RPMI7951 (cell line): ENCODE data around the gene UBE2Q1. TPM values are rescaled to one million over a fixed set of nuclear protein-coding genes. Genes with fewer than 3 reads are reported as not detected.
"Not testable (repeated sequence)": the region's sequence is repeated elsewhere in the genome, so short reads cannot be mapped to it uniquely, and the experiment has no call there.

ENCODE experiments used
- DNase-seq: peaks from one replicate; pipeline ENCODE4 v3.0.0-alpha.2; 2012; ENCODE audit warnings: low read depth
- total RNA-seq: library from RNA; depleted of rRNA; stranded (reverse); fragments of >200 nt; shearing (Covaris generic); gene quantifications from 2 replicates; pipeline ENCODE4 v1.2.3, GENCODE V29; 2014

The UBE2Q1 gene
- total RNA-seq, 1 experiment from 2014 or later: 24.2 TPM

DNA sequence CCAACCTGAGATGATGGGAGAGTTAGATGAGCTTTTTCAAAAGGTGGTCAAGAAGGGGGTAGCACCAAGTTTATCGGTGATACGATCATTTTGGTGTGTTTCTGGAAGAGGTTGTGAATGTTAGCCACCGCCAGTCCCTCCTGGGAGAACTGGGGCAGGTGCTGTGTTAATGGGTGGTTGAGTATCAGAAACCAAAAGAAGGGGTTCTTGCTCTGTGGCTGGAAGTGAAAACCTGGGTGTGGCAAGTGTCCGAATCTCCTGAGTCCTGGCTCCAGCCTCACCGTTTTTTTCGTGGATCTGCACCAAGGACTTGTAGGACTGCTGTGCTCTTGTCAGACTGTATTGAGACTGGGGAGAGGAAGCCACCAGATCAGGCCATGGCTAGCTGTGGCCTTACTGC is 7.8 kb downstream of the UBE2Q1 start:
- DNase-seq: no peak

DNA sequence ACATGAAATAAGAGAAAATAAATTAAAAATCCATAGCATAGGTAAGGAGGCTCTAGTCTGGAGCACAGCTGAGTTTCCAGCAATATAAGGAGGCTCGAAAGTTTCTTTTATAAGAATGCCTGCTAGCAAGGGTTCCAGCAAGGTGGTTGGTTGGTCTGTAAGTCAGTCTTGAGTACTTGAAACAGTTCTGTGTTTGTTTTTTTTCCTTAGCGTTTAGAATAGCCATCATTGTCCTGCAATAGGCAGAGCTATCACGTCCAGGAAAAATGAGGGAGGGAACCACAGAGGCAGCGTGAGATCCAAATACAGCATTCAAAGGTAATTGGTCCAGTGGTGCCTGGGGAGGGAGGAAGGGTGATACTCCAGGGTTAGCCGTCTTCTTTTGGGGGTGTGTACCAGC is 8.4 kb downstream of the UBE2Q1 start:
- no peak for DNase-seq

- no peak for DNase-seq
Observed at GRCh38 chr1:154549202-154549770, 9.2 kb downstream of the UBE2Q1 start.

DNA sequence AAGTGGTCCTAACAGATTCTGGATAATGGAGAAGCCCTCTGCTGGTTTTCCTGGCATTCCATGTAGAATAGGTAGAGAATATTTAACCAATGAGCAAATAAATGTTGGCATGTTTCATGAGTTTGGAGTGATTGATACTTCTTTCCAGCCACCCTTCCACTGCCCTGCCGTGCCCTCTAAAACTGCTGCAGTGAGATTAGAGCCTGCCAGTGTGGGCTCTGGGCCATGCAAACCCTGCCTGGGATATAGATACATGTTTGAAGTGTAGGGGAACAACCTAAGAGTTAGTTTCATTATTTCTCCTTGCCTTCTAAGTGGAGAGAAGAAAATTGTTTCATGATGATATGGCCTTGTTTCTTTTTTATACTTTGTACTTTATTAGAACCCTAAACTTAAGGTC is 10.4 kb downstream of the UBE2Q1 start:
- DNase-seq: no peak

- DNase-seq: no peak
Observed at GRCh38 chr1:154547105-154547732, 11.2 kb downstream of the UBE2Q1 start.

GRCh38 chr1:154546264-154547063 is 12.0 kb downstream of the UBE2Q1 start:
- DNase-seq: peak; percentile 40

DNA sequence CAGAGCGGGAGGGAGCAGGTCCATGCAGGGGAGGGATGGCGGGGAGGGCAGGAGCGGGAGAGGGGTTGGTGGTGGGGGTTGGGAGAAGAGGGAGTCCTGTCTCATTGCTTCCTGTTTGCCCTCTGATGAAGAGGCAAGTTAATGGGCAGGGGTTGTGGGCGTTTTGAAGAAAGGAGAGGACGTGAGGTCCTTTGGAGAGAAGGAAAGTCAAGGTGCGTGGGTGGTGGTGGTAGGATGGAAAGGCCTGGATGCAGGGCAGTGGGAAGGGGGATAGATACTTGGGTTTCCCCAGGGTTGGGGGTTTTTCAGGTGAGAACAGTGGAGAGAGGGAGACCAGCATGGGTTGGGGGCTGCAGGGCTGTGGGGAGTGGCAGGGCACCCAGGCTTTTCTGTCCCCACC is 17.2 kb downstream of the UBE2Q1 start:
- DNase-seq: no peak

DNA sequence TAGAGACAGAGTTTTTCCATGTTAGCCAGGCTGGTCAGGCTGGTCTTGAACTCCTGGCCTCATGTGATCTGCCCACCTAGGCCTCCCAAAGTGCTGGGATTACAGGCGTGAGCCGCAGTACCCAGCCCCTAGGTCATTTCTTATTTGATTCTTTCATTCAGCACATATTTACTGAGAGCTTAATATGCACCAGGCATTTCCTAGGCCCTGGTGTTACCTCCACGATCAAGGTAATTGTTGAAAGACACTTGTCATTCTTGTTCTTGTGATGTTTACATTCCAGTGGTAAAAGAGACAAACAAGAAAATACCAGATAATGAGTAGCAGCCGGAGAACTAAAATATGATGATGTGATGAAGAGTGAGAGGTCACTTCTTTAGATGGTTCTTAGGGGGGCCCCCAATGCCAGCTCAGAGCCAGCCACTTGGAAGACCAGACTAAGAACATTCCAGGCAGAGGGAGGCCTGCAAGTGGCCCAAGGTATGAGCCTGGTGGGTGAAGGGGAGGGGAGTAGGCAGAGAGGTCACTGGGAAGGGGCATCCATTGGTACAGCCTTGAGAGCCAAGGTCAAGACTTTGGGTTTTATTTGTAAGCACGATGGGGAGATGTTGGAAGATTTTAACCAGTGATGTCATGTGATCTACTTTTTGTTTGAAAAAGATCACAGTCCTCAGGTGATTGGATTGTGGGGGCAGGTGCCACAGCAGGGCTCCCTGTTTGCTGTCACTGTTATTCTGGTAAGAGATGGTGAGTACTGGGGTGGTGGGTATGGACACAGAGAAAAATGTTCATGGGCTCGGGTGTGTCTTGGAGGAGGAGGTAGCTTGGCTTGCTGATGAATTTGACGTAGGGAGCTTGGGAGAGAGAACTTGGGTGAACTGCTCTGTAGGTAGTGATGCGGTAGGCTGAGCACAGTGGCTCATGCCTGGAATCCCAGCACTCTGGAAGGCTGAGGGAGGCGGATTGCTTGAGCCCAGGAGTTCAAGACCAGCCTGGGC is 18.7 kb downstream of the UBE2Q1 start:
- no peak for DNase-seq

GRCh38 chr1:154536570-154536969 is 21.9 kb downstream of the UBE2Q1 start:
- no peak for DNase-seq

- DNase-seq: peak; percentile 16
Observed at GRCh38 chr1:154533952-154534844, 24.3 kb downstream of the UBE2Q1 start.

DNA sequence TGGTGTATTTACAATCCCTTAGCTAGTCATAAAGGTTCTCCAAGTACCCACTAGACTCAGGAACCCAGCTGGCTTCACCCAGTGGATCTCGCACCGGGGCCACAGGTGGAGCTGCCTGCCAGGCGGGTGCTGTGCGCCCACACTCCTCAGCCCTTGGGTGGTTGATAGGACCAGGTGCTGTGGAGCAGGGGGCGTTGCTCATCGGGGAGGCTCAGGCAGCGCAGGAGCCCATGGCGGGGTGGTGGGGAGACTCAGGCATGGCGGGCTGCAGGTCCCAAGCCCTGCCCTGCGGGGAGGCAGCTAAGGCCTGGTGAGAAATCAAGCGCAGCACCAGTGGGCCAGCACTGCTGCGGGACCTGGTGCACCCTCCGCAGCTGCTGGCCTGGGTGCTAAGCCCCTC is 26.5 kb downstream of the UBE2Q1 start:
- DNase-seq: not testable (repeated sequence)

DNA sequence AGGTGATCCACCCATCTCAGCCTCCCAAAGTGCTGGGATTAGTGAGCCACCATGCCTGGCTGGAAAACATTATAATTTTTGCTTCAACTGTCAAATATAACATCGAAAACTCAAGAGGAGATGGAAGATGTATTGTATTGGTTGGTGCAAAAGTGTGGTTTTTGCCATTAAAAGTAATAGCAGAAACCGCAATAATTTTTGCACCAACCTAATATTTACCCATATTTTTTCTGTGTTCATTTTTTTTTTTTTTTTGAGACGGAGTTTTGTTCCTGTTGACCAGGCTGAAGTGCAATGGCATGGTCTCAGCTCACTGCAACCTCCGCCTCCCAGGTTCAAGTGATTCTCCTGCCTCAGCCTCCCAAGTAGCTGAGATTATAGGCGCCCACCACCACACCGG is 29.2 kb downstream of the UBE2Q1 start:
- DNase-seq: no peak

- DNase-seq: no peak
Observed at GRCh38 chr1:154527192-154527591, 31.3 kb downstream of the UBE2Q1 start.

GRCh38 chr1:154524881-154525280 is 33.6 kb downstream of the UBE2Q1 start:
- DNase-seq: peak; percentile 5

- DNase-seq: no peak
Observed at GRCh38 chr1:154521695-154522094, 36.8 kb downstream of the UBE2Q1 start.

DNA sequence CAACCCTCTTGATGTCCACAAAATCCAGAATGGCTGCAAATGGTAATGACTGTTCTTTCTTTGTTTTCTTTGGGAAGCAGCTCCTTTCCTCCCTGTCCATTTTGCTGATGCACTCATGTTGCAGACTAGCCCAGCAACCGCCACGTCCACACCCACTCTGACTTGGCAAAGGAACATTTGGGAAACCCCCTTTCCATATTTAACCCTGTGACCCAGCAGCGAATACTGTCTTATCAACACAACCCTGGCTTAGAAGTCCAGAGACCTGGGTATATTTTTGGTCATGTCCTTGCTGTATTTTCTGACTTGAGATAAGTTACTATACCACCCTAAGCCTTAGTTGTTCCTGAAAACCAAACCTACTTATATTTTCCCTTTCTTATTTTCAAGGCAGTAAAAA is 38.1 kb downstream of the UBE2Q1 start:
- no peak for DNase-seq

DNA sequence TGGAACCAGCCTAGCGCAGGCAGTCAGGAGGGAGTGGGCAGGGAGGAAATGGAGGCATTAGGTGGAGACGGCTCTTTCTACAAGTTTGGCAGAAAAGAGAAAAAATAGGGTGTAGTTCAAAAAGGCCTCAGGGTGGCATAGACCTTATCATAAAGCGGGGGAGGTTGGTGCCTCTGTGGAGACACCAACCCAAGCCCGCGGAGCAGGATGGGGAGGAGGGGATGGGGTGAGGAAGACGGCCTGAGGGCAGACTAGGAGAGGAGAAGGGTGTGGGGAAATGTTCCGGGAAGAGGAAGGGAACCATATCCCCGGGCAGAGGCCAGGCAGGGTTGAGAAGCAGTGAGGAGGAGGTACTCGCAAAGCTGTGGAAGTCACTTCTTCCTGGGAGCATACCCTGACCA is 38.9 kb downstream of the UBE2Q1 start:
- no peak for DNase-seq

GRCh38 chr1:154517661-154518060 is 40.8 kb downstream of the UBE2Q1 start:
- no peak for DNase-seq

GRCh38 chr1:154514066-154514553 is 44.4 kb downstream of the UBE2Q1 start:
- DNase-seq: no peak

DNA sequence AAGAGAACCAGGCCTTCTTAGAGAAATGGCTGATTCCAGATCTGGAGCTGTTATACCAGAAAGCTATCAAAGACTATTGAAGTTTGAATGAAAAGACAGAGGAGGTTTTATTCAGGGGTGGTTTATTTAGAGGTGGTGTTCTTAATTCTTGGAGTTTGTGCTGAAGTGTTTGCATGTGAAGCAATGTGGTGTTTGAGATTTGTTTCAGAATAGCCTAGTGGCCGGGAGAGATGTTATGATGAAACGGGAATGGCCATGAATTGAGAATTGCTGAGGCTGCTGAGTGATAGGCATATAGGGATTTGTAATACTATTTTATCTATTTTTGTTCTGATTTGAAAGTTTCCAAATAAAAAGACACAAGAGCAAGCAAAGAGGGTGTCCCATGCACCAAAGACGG is 45.7 kb downstream of the UBE2Q1 start:
- no peak for DNase-seq

- no peak for DNase-seq
Observed at GRCh38 chr1:154503898-154504297, 54.6 kb downstream of the UBE2Q1 start.
